ENCODE data around the gene ARMS2.

ARMS2 gene

DNA sequence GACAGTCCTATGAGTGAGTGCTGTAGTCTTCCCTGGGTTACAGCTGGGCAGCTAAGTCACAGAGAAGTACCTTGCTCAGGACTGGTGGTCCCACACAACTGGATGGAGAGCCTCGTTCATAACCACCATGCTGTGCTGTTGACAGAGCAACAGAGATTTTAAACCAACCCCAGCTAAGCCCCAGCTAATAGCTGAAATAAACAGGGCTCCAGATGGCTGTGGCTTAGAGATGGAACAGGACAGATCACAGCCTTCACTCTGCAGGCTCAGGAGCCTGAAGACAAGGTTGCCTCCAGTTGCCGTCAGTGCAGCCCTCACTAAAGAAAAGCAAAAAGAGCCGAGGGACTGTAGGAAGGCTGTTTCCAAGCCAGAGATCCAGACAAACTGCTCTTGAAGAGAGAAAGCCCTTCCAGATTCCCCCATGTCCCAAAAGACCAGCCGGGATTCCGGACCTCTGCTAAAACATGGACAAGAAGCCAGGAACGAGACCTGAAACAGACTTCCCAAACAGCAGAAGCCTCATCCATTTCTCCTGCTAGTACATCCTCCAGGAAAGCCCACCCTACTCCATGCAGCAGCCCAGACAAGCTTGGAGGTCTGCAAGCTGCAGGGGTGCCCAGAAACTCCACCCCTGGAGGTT is 11.1 kb downstream of the ARMS2 start:
- H3K36me3 ChIP-seq, result no peaks in the 10 kb centered on the region
- DNase-seq, result no peak

DNA sequence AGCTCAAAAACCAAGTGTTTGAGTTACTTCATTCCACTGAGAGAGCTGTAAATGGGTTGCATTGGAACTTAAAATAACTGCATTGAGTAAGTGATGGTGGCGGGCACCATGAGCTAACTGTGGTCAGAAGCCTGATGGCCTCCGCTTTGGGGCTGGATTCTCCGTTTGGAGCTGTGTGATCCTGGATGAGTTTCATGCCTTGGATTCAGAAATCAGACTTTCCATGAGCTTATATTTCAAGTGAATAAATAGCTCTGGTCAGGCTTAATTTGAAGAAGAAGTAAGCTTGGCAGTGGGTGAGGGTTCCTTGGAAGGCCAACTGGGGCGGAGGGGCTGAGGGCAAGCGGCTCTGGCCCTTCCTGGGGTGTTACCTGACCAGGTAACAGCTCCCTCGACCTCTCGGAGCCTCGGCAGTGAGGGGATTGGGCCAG is 12.5 kb downstream of the ARMS2 start:
- no peak for DNase-seq
- TF ChIP-seq, protein P1, sequence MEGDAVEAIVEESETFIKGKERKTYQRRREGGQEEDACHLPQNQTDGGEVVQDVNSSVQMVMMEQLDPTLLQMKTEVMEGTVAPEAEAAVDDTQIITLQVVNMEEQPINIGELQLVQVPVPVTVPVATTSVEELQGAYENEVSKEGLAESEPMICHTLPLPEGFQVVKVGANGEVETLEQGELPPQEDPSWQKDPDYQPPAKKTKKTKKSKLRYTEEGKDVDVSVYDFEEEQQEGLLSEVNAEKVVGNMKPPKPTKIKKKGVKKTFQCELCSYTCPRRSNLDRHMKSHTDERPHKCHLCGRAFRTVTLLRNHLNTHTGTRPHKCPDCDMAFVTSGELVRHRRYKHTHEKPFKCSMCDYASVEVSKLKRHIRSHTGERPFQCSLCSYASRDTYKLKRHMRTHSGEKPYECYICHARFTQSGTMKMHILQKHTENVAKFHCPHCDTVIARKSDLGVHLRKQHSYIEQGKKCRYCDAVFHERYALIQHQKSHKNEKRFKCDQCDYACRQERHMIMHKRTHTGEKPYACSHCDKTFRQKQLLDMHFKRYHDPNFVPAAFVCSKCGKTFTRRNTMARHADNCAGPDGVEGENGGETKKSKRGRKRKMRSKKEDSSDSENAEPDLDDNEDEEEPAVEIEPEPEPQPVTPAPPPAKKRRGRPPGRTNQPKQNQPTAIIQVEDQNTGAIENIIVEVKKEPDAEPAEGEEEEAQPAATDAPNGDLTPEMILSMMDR (IDR thresholded peaks at IDR 0.05; ENCODE audit: low read depth, low read length), result no peak
- Histone ChIP-seq H3K4me3 (ENCODE audit: low read depth, low read length) (no peak overlapping the region), H3K9me3 (no peaks in the 10 kb centered on the region), H3K4me1 (no peaks in the 10 kb centered on the region), H3K36me3 (no peaks in the 10 kb centered on the region), H3K27me3 (peaks cover 60% of the 10 kb centered on the region)

More for the DNA sequence above, 11.1 kb downstream of the ARMS2 start:
- TF ChIP-seq, protein P1 (IDR thresholded peaks at IDR 0.05; ENCODE audit: low read depth, low read length), result no peak
- H3K27me3 ChIP-seq, result peaks cover 68% of the 10 kb centered on the region
- no peak overlapping the region for H3K4me3 ChIP-seq (ENCODE audit: low read depth, low read length)
- H3K4me1 ChIP-seq, result no peaks in the 10 kb centered on the region
- H3K9me3 ChIP-seq, result no peaks in the 10 kb centered on the region

DNA sequence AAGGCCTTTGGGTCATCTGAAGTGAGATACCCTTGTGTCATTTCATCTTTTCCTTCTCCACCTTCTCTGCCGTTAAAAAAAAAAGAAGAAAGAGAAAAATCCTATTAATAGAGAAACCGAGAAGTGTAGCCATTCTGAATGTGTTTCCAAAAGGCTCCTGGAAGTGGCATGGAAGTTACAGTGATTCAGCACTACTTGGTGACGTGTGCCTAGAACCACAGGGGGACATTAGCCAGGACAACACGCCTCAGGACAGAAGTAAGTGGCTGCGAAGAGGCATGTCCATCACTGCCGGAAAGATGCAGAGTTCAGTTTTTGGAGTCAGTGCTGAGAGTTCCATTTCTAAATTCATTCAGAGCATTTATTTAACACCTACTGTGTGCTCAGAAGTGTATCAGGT is 13.2 kb downstream of the ARMS2 start:
- Histone ChIP-seq H3K4me1 (no peaks in the 10 kb centered on the region), H3K4me3 (ENCODE audit: low read depth, low read length) (no peak overlapping the region), H3K27me3 (peaks cover 52% of the 10 kb centered on the region), H3K36me3 (no peaks in the 10 kb centered on the region), H3K9me3 (no peaks in the 10 kb centered on the region)
- TF ChIP-seq, protein P1 (IDR thresholded peaks at IDR 0.05; ENCODE audit: low read depth, low read length), result no peak
- DNase-seq, result no peak

DNA sequence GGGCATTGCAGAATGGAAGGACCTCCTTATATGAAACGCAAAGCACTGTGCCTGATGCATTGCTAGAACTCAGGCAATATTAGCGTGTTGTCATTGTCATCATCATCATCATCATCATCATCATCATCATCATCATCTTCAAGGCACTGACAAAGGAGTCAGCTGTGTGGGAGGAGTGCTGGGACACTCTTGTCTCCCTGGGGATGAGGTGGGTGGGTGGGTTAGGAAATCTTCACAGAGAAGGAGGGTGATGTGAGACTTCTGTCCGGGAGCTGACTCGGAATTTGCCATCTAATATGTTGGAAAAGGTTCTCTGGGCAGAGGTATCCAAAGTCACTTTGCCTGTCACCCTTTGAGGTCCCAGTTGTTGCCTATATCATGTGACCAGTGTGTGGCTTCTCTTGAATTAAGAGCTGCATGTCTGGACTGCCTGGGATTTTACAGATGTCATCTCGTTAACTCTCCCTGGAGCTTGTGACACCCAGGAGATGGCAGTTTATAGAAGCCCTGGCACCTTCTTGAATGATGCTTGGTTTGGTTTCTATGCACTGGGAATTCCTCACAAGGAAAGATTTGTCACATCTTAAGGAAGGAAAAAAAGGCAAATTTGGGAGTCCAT is 14.0 kb downstream of the ARMS2 start:
- no peaks in the 10 kb centered on the region for H3K36me3 ChIP-seq
- DNase-seq, result no peak
- no peaks in the 10 kb centered on the region for H3K4me1 ChIP-seq
- TF ChIP-seq, protein P1 (IDR thresholded peaks at IDR 0.05; ENCODE audit: low read depth, low read length), result no peak
- no peak overlapping the region for H3K4me3 ChIP-seq (ENCODE audit: low read depth, low read length)
- H3K9me3 ChIP-seq, result no peaks in the 10 kb centered on the region
- peaks cover 45% of the 10 kb centered on the region for H3K27me3 ChIP-seq

DNA sequence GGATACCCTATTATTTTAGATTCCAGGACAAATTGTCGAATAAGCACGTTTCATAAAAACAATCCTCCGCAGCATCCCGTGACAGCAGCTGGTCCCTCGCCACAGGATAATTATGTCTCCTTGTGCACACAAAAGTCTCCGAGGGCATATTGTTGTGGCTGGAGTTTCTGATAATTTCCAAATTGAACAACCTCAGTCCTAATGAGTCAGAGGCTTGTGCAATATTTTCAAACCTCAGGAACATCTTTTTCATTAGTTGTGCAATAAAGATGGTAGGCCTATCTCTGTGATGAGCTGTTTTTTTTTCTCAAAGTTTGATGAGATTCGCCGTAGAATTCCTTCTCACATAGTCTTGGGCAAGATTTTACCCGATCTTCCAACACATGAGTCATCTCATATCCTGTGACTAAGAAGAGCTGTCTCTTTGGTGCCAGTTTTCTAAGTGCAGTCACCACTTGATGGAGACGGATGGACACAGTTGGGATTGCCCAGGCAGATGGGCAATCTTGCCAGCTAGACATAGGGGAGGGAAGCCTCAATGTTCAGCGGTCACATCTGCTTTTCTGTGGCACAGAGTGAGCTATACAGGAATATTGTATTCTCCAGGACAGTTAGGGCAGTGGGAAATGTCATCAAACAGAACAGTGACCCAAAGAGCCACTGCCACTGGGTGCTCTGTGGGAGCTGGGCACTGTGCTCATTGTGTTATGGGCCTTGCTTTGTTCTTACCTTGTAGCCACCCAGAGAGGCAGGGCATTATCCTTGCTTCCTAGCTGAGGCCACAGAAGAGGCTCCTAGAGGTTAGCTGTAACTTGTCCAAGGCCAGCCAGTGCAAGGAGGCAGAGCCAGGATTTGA is 14.7 kb downstream of the ARMS2 start:
- Histone ChIP-seq H3K9me3 (no peaks in the 10 kb centered on the region), H3K4me1 (no peaks in the 10 kb centered on the region), H3K27me3 (peaks cover 38% of the 10 kb centered on the region), H3K36me3 (no peaks in the 10 kb centered on the region), H3K4me3 (ENCODE audit: low read depth, low read length) (no peak overlapping the region)
- TF ChIP-seq, protein P1 (IDR thresholded peaks at IDR 0.05; ENCODE audit: low read depth, low read length), result no peak
- no peak for DNase-seq
